MM.1S (cell line): ENCODE data around the gene IKZF4.
"Not testable (repeated sequence)": the region's sequence is repeated elsewhere in the genome, so short reads cannot be mapped to it uniquely, and the experiment has no call there.

Experiments
- DNase-seq: peaks from one replicate; pipeline ENCODE4 v3.0.0-alpha.2; 2015
- H2AFZ ChIP-seq: fragments of 300-600 bp; sonication (generic); 2 replicates; pipeline ENCODE4 v1.6.0; 2016; ENCODE audit warnings: antibody characterized with exemption, low read length
- H3F3A ChIP-seq: fragments of 300-600 bp; sonication (generic); 2 replicates; pipeline ENCODE4 v1.6.1; 2016; ENCODE audit warnings: mild to moderate bottlenecking, antibody characterized with exemption, low read length, moderate library complexity, mixed read lengths; ENCODE audit not compliant: insufficient read depth
- H3K27ac ChIP-seq: fragments of 300-600 bp; sonication (generic); 2 replicates; pipeline ENCODE4 v1.5.1; 2016; ENCODE audit warnings: mild to moderate bottlenecking, low read length
- H3K27me3 ChIP-seq: fragments of 300-600 bp; sonication (generic); replicated peaks from 2 replicates; pipeline ENCODE4 v1.6.0; 2016; ENCODE audit warnings: low read length; ENCODE audit not compliant: insufficient read depth
- H3K36me3 ChIP-seq: fragments of 300-600 bp; sonication (generic); replicated peaks from 2 replicates; pipeline ENCODE4 v1.6.1; 2016; ENCODE audit warnings: mild to moderate bottlenecking, low read length, mixed read lengths; ENCODE audit not compliant: insufficient read depth
- H3K4me1 ChIP-seq: fragments of 300-600 bp; sonication (generic); 2 replicates; pipeline ENCODE4 v1.6.1; 2016; ENCODE audit warnings: low read length, mixed read lengths
- H3K4me2 ChIP-seq: fragments of 300-600 bp; sonication (generic); 2 replicates; pipeline ENCODE4 v1.6.0; 2016; ENCODE audit warnings: low read depth, low read length
- H3K4me3 ChIP-seq: fragments of 300-600 bp; sonication (generic); 2 replicates; pipeline ENCODE4 v1.5.1; 2016; ENCODE audit warnings: low read length, mixed read lengths
- H3K79me2 ChIP-seq: fragments of 300-600 bp; sonication (generic); 2 replicates; pipeline ENCODE4 v1.6.1; 2016; ENCODE audit warnings: mixed run types, low read length, mixed read lengths
- H3K9ac ChIP-seq: fragments of 300-600 bp; sonication (generic); 2 replicates; pipeline ENCODE4 v1.6.1; 2016; ENCODE audit warnings: low read length, mixed read lengths
- H3K9me2 ChIP-seq: fragments of 300-600 bp; sonication (generic); replicated peaks from 2 replicates; pipeline ENCODE4 v1.6.1; 2016; ENCODE audit warnings: mild to moderate bottlenecking, low read length, mixed read lengths; ENCODE audit not compliant: insufficient read depth
- H3K9me3 ChIP-seq: fragments of 300-600 bp; sonication (generic); replicated peaks from 2 replicates; pipeline ENCODE4 v1.6.1; 2016; ENCODE audit warnings: mild to moderate bottlenecking, low read length, mixed read lengths; ENCODE audit not compliant: insufficient read depth
- H4K20me1 ChIP-seq: fragments of 300-600 bp; sonication (generic); 2 replicates; pipeline ENCODE4 v1.6.1; 2016; ENCODE audit warnings: mild to moderate bottlenecking, low read length, moderate library complexity, mixed read lengths; ENCODE audit not compliant: insufficient read depth
- EZH2 ChIP-seq: fragments of 300-600 bp; sonication (generic); optimal IDR thresholded peaks from 2 replicates; pipeline ENCODE3; 2017; ENCODE audit warnings: low read depth, mild to moderate bottlenecking, antibody characterized with exemption, low read length, mixed read lengths
- EZH2phosphoT487 ChIP-seq: fragments of 300-600 bp; sonication (generic); IDR thresholded peaks from 2 replicates; pipeline ENCODE4 v1.6.1; 2018; ENCODE audit warnings: antibody characterized with exemption, low read length
- TF ChIP-seq, protein P1 (sequence below): fragments of 300-600 bp; sonication (generic); IDR thresholded peaks from 2 replicates; pipeline ENCODE4 v1.5.1; 2016; ENCODE audit warnings: antibody characterized with exemption, low read length, mixed read lengths

IKZF4 gene

GRCh38 chr12:56001487-56002100 lies 19.2 kb upstream of the IKZF4 start:
- H3K4me1 ChIP-seq = 0 out of 2 replicates have a peak, but pooled peaks cover 4% of the 10 kb centered on the region

DNA sequence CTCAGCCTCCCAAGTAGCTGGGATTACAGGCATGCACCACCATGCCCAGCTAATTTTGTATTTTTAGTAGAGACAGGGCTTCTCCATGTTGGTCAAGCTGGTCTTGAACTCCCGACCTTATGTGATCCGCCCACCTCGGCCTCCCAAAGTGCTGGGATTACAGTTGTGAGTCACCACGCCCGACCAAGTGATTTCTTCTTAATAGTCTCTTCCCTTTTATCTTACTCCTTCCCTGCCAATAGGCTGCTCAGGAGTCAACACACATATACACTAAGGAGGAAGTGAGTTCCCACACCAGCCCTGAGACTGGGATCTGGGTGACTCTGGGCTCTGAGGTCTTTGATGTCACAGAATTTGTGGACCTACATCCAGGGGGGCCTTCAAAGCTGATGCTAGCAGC lies 17.5 kb upstream of the IKZF4 start:
- not testable (repeated sequence) for H3K36me3 ChIP-seq, H3F3A ChIP-seq, H3K9me2 ChIP-seq, H4K20me1 ChIP-seq, H3K9me3 ChIP-seq, H3K27me3 ChIP-seq, DNase-seq, H3K79me2 ChIP-seq, H3K4me1 ChIP-seq, H3K9ac ChIP-seq, H3K4me3 ChIP-seq, H2AFZ ChIP-seq, H3K4me2 ChIP-seq, H3K27ac ChIP-seq

More at GRCh38 chr12:56001487-56002100, 19.2 kb upstream of the IKZF4 start:
- Histone ChIP-seq H4K20me1 (no peaks in the 10 kb centered on the region), H3K9ac (no peak overlapping the region), H3K36me3 (no peaks in the 10 kb centered on the region), H3K27me3 (no peaks in the 10 kb centered on the region), H3K9me3 (no peaks in the 10 kb centered on the region), H3K4me2 (no peak overlapping the region), H3K4me3 (no peak overlapping the region), H3K27ac (no peak overlapping the region), H2AFZ (no peak overlapping the region), H3K79me2 (no peaks in the 10 kb centered on the region), H3F3A (0 out of 2 replicates have a peak, but pooled peaks cover 2% of the 10 kb centered on the region), H3K9me2 (no peaks in the 10 kb centered on the region)
- TF ChIP-seq EZH2phosphoT487 = no peak
- TF ChIP-seq EZH2 = no peak
- TF ChIP-seq, protein P1, sequence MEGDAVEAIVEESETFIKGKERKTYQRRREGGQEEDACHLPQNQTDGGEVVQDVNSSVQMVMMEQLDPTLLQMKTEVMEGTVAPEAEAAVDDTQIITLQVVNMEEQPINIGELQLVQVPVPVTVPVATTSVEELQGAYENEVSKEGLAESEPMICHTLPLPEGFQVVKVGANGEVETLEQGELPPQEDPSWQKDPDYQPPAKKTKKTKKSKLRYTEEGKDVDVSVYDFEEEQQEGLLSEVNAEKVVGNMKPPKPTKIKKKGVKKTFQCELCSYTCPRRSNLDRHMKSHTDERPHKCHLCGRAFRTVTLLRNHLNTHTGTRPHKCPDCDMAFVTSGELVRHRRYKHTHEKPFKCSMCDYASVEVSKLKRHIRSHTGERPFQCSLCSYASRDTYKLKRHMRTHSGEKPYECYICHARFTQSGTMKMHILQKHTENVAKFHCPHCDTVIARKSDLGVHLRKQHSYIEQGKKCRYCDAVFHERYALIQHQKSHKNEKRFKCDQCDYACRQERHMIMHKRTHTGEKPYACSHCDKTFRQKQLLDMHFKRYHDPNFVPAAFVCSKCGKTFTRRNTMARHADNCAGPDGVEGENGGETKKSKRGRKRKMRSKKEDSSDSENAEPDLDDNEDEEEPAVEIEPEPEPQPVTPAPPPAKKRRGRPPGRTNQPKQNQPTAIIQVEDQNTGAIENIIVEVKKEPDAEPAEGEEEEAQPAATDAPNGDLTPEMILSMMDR = no peak
- no peak for DNase-seq

- H3K27me3 ChIP-seq = no peaks in the 10 kb centered on the region
- no peaks in the 10 kb centered on the region for H3K9me2 ChIP-seq
- no peak overlapping the region for H3K4me3 ChIP-seq
- no peak for DNase-seq
- no peaks in the 10 kb centered on the region for H3K9me3 ChIP-seq
- H3K36me3 ChIP-seq = no peaks in the 10 kb centered on the region
- H3K9ac ChIP-seq = no peak overlapping the region
- H2AFZ ChIP-seq = no peak overlapping the region
- no peak for TF ChIP-seq EZH2phosphoT487
- TF ChIP-seq, protein P1 = no peak
- no peak for TF ChIP-seq EZH2
- H4K20me1 ChIP-seq = no peaks in the 10 kb centered on the region
- H3K79me2 ChIP-seq = no peaks in the 10 kb centered on the region
- no peaks in the 10 kb centered on the region for H3K4me1 ChIP-seq
- no peak overlapping the region for H3K27ac ChIP-seq
- no peaks in the 10 kb centered on the region for H3F3A ChIP-seq
- no peak overlapping the region for H3K4me2 ChIP-seq
Measured at GRCh38 chr12:56004211-56004610, 16.6 kb upstream of the IKZF4 start.
